ENCODE measurements around the gene ZNF592.

Gene ZNF592

DNA sequence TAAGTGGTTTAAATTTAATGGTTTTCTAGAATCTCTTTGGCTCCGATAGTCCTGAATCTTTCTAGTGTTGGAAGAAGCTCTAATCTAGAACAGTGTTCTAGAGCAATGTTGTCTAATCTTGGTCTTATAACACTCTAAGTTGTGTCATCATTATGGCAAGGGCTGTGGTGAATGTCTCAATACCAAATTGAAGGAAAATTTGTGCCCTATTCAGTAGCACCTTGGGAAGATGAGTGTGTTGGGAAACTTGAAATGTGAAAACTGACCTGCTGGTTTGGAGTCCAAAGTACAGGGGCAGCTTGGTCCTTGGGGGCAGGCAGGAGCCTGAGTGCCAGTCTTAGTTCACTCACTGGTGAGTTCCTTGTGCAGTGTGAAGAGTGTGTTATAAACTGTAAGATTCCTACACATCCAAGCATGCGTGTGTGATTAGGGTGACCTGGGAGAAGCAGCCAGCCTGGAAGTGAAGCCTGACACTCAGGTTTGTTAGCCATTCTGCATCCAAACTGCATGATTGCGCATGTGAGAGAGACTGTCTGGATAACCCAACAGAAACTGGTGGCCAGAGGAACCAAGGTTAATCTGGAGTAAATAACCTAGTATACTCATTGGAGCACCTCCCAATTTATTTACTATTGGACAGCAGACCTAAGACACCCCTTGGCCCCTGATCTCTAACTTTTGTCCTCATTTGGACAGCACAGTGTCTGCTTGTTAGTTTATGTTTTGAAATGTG is 14.6 kb downstream of the ZNF592 start:
- Histone ChIP-seq H3K4me3 (ENCODE audit: extremely low read depth, insufficient read depth, low read length, poor library complexity, severe bottlenecking) (no peak overlapping the region), H3K9me3 (ENCODE audit: control insufficient read depth, low read length) (no peaks in the 10 kb centered on the region), H3K36me3 (ENCODE audit: control insufficient read depth, insufficient read depth, low read length) (peaks cover 48% of the 10 kb centered on the region), H3K4me1 (ENCODE audit: control insufficient read depth, insufficient read depth, low read length, poor library complexity, severe bottlenecking) (no peaks in the 10 kb centered on the region), H3K27ac (ENCODE audit: low read depth, low read length, severe bottlenecking) (no peak overlapping the region)
- WGBS, 2 experiments (ENCODE audit: insufficient coverage in 2 of 2), result 93 to 100% methylated on average over 1 to 2 of the region's 3 CpGs

- no peak overlapping the region for H3K4me3 ChIP-seq (ENCODE audit: extremely low read depth, insufficient read depth, low read length, poor library complexity, severe bottlenecking)
- no peaks in the 10 kb centered on the region for H3K4me1 ChIP-seq (ENCODE audit: control insufficient read depth, insufficient read depth, low read length, poor library complexity, severe bottlenecking)
- 100% methylated on average over 3 of the region's 3 CpGs; no CpG with 5 or more reads in 1 of the 2 experiments for WGBS, 2 experiments (ENCODE audit: insufficient coverage in 2 of 2)
- no peaks in the 10 kb centered on the region for H3K9me3 ChIP-seq (ENCODE audit: control insufficient read depth, low read length)
- H3K36me3 ChIP-seq (ENCODE audit: control insufficient read depth, insufficient read depth, low read length), result peaks cover 64% of the 10 kb centered on the region
- H3K27ac ChIP-seq (ENCODE audit: low read depth, low read length, severe bottlenecking), result no peak overlapping the region
Observed at GRCh38 chr15:84764585-84764984, 16.2 kb downstream of the ZNF592 start.

GRCh38 chr15:84764989-84765388 is 16.6 kb downstream of the ZNF592 start:
- Histone ChIP-seq H3K4me1 (ENCODE audit: control insufficient read depth, insufficient read depth, low read length, poor library complexity, severe bottlenecking) (no peaks in the 10 kb centered on the region), H3K36me3 (ENCODE audit: control insufficient read depth, insufficient read depth, low read length) (peaks cover 67% of the 10 kb centered on the region), H3K9me3 (ENCODE audit: control insufficient read depth, low read length) (no peaks in the 10 kb centered on the region), H3K4me3 (ENCODE audit: extremely low read depth, insufficient read depth, low read length, poor library complexity, severe bottlenecking) (no peak overlapping the region), H3K27ac (ENCODE audit: low read depth, low read length, severe bottlenecking) (no peak overlapping the region)
- WGBS, 2 experiments (ENCODE audit: insufficient coverage in 2 of 2), result no CpG with 5 or more reads among the region's 1 CpG

DNA sequence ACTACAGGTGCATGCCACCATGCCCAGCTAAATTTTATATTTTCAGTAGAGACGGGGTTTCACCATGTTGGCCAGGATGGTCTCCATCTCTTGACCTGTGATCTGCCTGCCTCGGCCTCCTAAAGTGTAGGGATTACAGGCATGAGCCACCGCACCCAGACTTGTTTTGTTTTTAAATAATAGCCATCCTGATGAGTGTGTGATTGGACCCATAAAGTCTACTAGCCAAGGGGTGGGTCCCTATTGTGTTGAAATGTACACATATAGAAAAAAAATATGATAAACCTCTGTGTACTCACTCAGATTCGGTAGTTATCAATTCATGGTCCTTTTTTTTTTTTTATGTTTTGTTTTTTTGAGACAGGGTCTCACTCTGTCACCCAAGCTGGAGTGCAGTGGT is 17.3 kb downstream of the ZNF592 start:
- WGBS, 2 experiments (ENCODE audit: insufficient coverage in 2 of 2), result 100% methylated on average over 1 to 2 of the region's 4 CpGs
- Histone ChIP-seq H3K9me3 (ENCODE audit: control insufficient read depth, low read length) (no peaks in the 10 kb centered on the region), H3K4me3 (ENCODE audit: extremely low read depth, insufficient read depth, low read length, poor library complexity, severe bottlenecking) (no peak overlapping the region), H3K36me3 (ENCODE audit: control insufficient read depth, insufficient read depth, low read length) (peaks cover 72% of the 10 kb centered on the region), H3K27ac (ENCODE audit: low read depth, low read length, severe bottlenecking) (no peak overlapping the region), H3K4me1 (ENCODE audit: control insufficient read depth, insufficient read depth, low read length, poor library complexity, severe bottlenecking) (no peaks in the 10 kb centered on the region)

GRCh38 chr15:84766461-84767035 is 18.2 kb downstream of the ZNF592 start:
- WGBS, 2 experiments (ENCODE audit: insufficient coverage in 2 of 2), result 91 to 94% methylated on average over 4 to 6 of the region's 6 CpGs
- Histone ChIP-seq H3K9me3 (ENCODE audit: control insufficient read depth, low read length) (no peaks in the 10 kb centered on the region), H3K4me3 (ENCODE audit: extremely low read depth, insufficient read depth, low read length, poor library complexity, severe bottlenecking) (no peak overlapping the region), H3K4me1 (ENCODE audit: control insufficient read depth, insufficient read depth, low read length, poor library complexity, severe bottlenecking) (no peaks in the 10 kb centered on the region), H3K36me3 (ENCODE audit: control insufficient read depth, insufficient read depth, low read length) (peaks cover 80% of the 10 kb centered on the region), H3K27ac (ENCODE audit: low read depth, low read length, severe bottlenecking) (no peak overlapping the region)

- H3K4me3 ChIP-seq (ENCODE audit: extremely low read depth, insufficient read depth, low read length, poor library complexity, severe bottlenecking), result no peak overlapping the region
- H3K27ac ChIP-seq (ENCODE audit: low read depth, low read length, severe bottlenecking), result no peak overlapping the region
- peaks cover 77% of the 10 kb centered on the region for H3K36me3 ChIP-seq (ENCODE audit: control insufficient read depth, insufficient read depth, low read length)
- no peaks in the 10 kb centered on the region for H3K4me1 ChIP-seq (ENCODE audit: control insufficient read depth, insufficient read depth, low read length, poor library complexity, severe bottlenecking)
- H3K9me3 ChIP-seq (ENCODE audit: control insufficient read depth, low read length), result no peaks in the 10 kb centered on the region
- WGBS, 2 experiments (ENCODE audit: insufficient coverage in 2 of 2), result 87 to 91% methylated on average over 4 to 5 of the region's 5 CpGs
Observed at GRCh38 chr15:84772031-84772430, 23.6 kb downstream of the ZNF592 start.

GRCh38 chr15:84772467-84772866 is 24.1 kb downstream of the ZNF592 start:
- WGBS, 2 experiments (ENCODE audit: insufficient coverage in 2 of 2), result 90 to 100% methylated on average over 1 of the region's 2 CpGs
- no peaks in the 10 kb centered on the region for H3K4me1 ChIP-seq (ENCODE audit: control insufficient read depth, insufficient read depth, low read length, poor library complexity, severe bottlenecking)
- H3K9me3 ChIP-seq (ENCODE audit: control insufficient read depth, low read length), result no peaks in the 10 kb centered on the region
- H3K4me3 ChIP-seq (ENCODE audit: extremely low read depth, insufficient read depth, low read length, poor library complexity, severe bottlenecking), result no peak overlapping the region
- peaks cover 72% of the 10 kb centered on the region for H3K36me3 ChIP-seq (ENCODE audit: control insufficient read depth, insufficient read depth, low read length)
- H3K27ac ChIP-seq (ENCODE audit: low read depth, low read length, severe bottlenecking), result no peak overlapping the region

GRCh38 chr15:84773716-84774115 is 25.3 kb downstream of the ZNF592 start:
- H3K36me3 ChIP-seq (ENCODE audit: control insufficient read depth, insufficient read depth, low read length), result peaks cover 71% of the 10 kb centered on the region
- 92 to 96% methylated on average over 2 of the region's 3 CpGs for WGBS, 2 experiments (ENCODE audit: insufficient coverage in 2 of 2)

DNA sequence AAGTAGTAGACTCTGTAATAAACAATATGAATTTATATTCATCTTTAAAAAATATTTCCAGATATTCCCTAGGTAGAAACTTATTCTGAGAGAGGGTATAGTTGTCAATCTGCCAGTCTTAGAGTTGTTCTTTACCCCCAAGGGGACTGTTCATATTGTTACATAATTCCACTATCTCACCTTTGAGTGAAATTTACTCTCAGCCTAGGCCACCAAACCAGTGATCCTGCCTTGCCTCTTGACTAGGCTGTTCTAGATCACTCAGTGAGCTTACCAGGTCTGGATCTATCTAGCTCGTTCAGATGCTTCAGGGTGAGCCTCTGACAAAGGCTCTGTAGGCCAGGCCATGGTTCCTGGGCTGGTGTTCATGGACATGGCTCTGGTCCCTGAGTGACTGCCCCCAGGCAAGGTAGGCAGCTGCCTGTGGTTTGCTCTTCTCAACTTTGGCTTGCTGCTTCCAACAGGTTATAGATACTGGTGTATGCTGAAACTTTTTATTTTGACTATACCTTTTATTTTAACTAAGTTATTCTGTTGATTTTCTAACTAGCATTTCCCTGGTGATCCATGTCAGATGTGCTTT is 27.6 kb downstream of the ZNF592 start:
- Histone ChIP-seq H3K4me3 (ENCODE audit: extremely low read depth, insufficient read depth, low read length, poor library complexity, severe bottlenecking) (no peak overlapping the region), H3K27ac (ENCODE audit: low read depth, low read length, severe bottlenecking) (no peak overlapping the region), H3K4me1 (ENCODE audit: control insufficient read depth, insufficient read depth, low read length, poor library complexity, severe bottlenecking) (no peaks in the 10 kb centered on the region), H3K36me3 (ENCODE audit: control insufficient read depth, insufficient read depth, low read length) (peaks cover 61% of the 10 kb centered on the region), H3K9me3 (ENCODE audit: control insufficient read depth, low read length) (no peaks in the 10 kb centered on the region)
- 83 to 100% methylated on average over 1 of the region's 1 CpG for WGBS, 2 experiments (ENCODE audit: insufficient coverage in 2 of 2)

More at GRCh38 chr15:84773716-84774115, 25.3 kb downstream of the ZNF592 start:
- Histone ChIP-seq H3K4me3 (ENCODE audit: extremely low read depth, insufficient read depth, low read length, poor library complexity, severe bottlenecking) (no peak overlapping the region), H3K27ac (ENCODE audit: low read depth, low read length, severe bottlenecking) (no peak overlapping the region), H3K4me1 (ENCODE audit: control insufficient read depth, insufficient read depth, low read length, poor library complexity, severe bottlenecking) (no peaks in the 10 kb centered on the region), H3K9me3 (ENCODE audit: control insufficient read depth, low read length) (no peaks in the 10 kb centered on the region)

DNA sequence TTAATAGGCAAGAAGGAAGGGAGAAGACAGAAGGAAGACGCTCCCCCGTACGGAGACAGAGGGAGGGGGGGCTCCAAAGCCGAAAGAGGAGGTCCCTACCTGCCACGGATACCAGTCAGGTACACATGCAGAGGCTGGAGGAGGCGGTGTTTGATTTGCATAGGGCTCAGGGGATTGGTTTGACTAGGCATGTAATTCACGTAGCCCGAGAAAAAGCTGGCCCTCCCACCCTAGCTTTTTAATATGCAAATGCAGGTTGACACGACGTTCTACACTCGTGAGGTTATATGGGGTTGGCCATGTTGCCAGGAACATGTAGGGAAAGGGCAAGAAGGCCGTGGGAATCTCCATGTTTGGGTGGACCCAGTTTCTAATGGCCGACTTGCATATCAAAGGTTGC is 29.8 kb downstream of the ZNF592 start:
- H3K36me3 ChIP-seq (ENCODE audit: control insufficient read depth, insufficient read depth, low read length), result peaks cover 62% of the 10 kb centered on the region
- WGBS, 2 experiments (ENCODE audit: insufficient coverage in 2 of 2), result 55 to 71% methylated on average over 8 to 10 of the region's 13 CpGs
- no peak overlapping the region for H3K4me3 ChIP-seq (ENCODE audit: extremely low read depth, insufficient read depth, low read length, poor library complexity, severe bottlenecking)
- no peaks in the 10 kb centered on the region for H3K4me1 ChIP-seq (ENCODE audit: control insufficient read depth, insufficient read depth, low read length, poor library complexity, severe bottlenecking)
- no peaks in the 10 kb centered on the region for H3K9me3 ChIP-seq (ENCODE audit: control insufficient read depth, low read length)
- no peak overlapping the region for H3K27ac ChIP-seq (ENCODE audit: low read depth, low read length, severe bottlenecking)

GRCh38 chr15:84780492-84780891 is 32.1 kb downstream of the ZNF592 start:
- no peak overlapping the region for H3K4me3 ChIP-seq (ENCODE audit: extremely low read depth, insufficient read depth, low read length, poor library complexity, severe bottlenecking)
- no CpG with 5 or more reads among the region's 3 CpGs for WGBS, 2 experiments (ENCODE audit: insufficient coverage in 2 of 2)
- peaks cover 74% of the 10 kb centered on the region for H3K36me3 ChIP-seq (ENCODE audit: control insufficient read depth, insufficient read depth, low read length)
- no peak overlapping the region for H3K27ac ChIP-seq (ENCODE audit: low read depth, low read length, severe bottlenecking)
- H3K4me1 ChIP-seq (ENCODE audit: control insufficient read depth, insufficient read depth, low read length, poor library complexity, severe bottlenecking), result no peaks in the 10 kb centered on the region
- H3K9me3 ChIP-seq (ENCODE audit: control insufficient read depth, low read length), result no peaks in the 10 kb centered on the region
